Osteocyte (in vitro differentiated cells): ENCODE measurements around the gene EIF5A. TPM values are rescaled to one million over a fixed set of nuclear protein-coding genes. Genes with fewer than 3 reads are reported as not detected.
"Not testable (repeated sequence)": the region's sequence is repeated elsewhere in the genome, so short reads cannot be mapped to it uniquely, and the experiment has no call there.

Source experiments
- DNase-seq: peaks from one replicate; pipeline ENCODE4 v3.0.0; 2021; ENCODE audit warnings: mixed read lengths; ENCODE audit not compliant: unreplicated experiment; ENCODE audit errors: extremely low spot score
- H3K27ac Mint-ChIP-seq: one replicate; pipeline ENCODE4 v1.8.0; 2021; ENCODE audit warnings: mild to moderate bottlenecking, mixed read lengths; ENCODE audit not compliant: unreplicated experiment
- H3K27me3 Mint-ChIP-seq: one replicate; pipeline ENCODE4 v1.8.0; 2021; ENCODE audit warnings: mixed read lengths; ENCODE audit not compliant: unreplicated experiment
- H3K36me3 Mint-ChIP-seq: one replicate; pipeline ENCODE4 v1.8.0; 2021; ENCODE audit warnings: mixed read lengths; ENCODE audit not compliant: unreplicated experiment
- H3K4me1 Mint-ChIP-seq: one replicate; pipeline ENCODE4 v1.8.0; 2021; ENCODE audit warnings: mixed read lengths; ENCODE audit not compliant: unreplicated experiment
- H3K4me3 Mint-ChIP-seq: one replicate; pipeline ENCODE4 v1.8.0; 2021; ENCODE audit warnings: mild to moderate bottlenecking, moderate library complexity, mixed read lengths; ENCODE audit not compliant: unreplicated experiment
- H3K9me3 Mint-ChIP-seq: one replicate; pipeline ENCODE4 v1.8.0; 2021; ENCODE audit warnings: mixed read lengths; ENCODE audit not compliant: unreplicated experiment
- CTCF ChIP-seq: fragments of 200-600 bp; sonication (generic); IDR thresholded peaks from 2 replicates; pipeline ENCODE4 v1.5.0; 2021; ENCODE audit warnings: antibody characterized with exemption, mild to moderate bottlenecking, moderate library complexity
- total RNA-seq: library from RNA; stranded (reverse); gene quantifications from 2 replicates; pipeline ENCODE4 v1.2.1, GENCODE V29; 2021

Gene EIF5A
- total RNA-seq, 1 donor from 2014 or later, result 352 TPM

DNA sequence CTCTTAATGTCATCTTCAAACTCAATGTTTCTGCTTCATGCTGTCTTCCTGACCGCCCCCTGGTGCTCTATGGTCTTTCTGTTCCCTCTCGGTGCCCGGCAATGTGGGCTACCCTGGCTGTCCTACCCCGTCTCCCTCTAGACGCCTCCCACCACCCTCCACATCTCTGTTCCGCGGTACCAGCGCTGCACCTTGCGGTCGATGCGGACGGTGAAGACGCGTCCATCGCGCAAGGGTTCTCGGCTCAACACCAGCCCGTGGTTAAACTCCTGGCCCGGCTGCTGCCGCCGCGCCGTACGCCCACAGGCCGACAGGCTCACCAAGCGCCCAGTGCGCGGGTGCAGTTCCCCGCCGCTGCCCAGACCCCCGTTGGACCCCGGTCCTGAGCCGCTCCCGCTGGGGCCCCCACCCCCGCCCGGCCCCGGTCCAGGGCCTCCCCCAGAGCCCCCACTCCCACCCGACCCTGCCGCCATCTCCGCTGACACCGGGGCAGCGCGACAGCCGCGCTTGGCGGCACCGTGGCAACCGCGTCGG lies 21.5 kb downstream of the EIF5A start, which contains the start of gene NEURL4:
TSS of gene NEURL4 (minus strand) at position 496 of the 534 bp plus-strand sequence. CDS start at position 473, 23 bp downstream.
- DNase-seq, result no peak
- Mint-ChIP-seq H3K36me3 (peaks cover 1% of the 10 kb centered on the region), H3K4me1 (peaks cover 15% of the 10 kb centered on the region), H3K27ac (peak within 1 kb of the TSS; percentile 91), H3K9me3 (no peaks in the 10 kb centered on the region), H3K4me3 (peak within 1 kb of the TSS; percentile 92), H3K27me3 (no peaks in the 10 kb centered on the region)
- TF ChIP-seq CTCF, result no peak

- Mint-ChIP-seq H3K27me3 (no peaks in the 10 kb centered on the region), H3K9me3 (no peaks in the 10 kb centered on the region), H3K36me3 (peaks cover 1% of the 10 kb centered on the region), H3K4me3 (peak overlapping the region; percentile 86), H3K27ac (peak overlapping the region; percentile 91), H3K4me1 (peaks cover 15% of the 10 kb centered on the region)
- DNase-seq, result peak; percentile 99
- TF ChIP-seq CTCF, result peak; percentile 31
Measured at GRCh38 chr17:7329374-7329996, 22.1 kb downstream of the EIF5A start.

GRCh38 chr17:7329997-7330637 lies 22.7 kb downstream of the EIF5A start:
- no peaks in the 10 kb centered on the region for H3K36me3 Mint-ChIP-seq
- DNase-seq, result no peak
- peaks cover 15% of the 10 kb centered on the region for H3K4me1 Mint-ChIP-seq
- H3K27me3 Mint-ChIP-seq, result no peaks in the 10 kb centered on the region
- peak overlapping the region; percentile 86 for H3K4me3 Mint-ChIP-seq
- H3K9me3 Mint-ChIP-seq, result no peaks in the 10 kb centered on the region
- H3K27ac Mint-ChIP-seq, result peak overlapping the region; percentile 91
- TF ChIP-seq CTCF, result no peak

GRCh38 chr17:7330638-7331015 lies 23.2 kb downstream of the EIF5A start:
- peaks cover 15% of the 10 kb centered on the region for H3K4me1 Mint-ChIP-seq
- H3K36me3 Mint-ChIP-seq, result no peaks in the 10 kb centered on the region
- no peaks in the 10 kb centered on the region for H3K27me3 Mint-ChIP-seq
- no peak overlapping the region for H3K27ac Mint-ChIP-seq
- peak overlapping the region; percentile 86 for H3K4me3 Mint-ChIP-seq
- H3K9me3 Mint-ChIP-seq, result no peaks in the 10 kb centered on the region
- TF ChIP-seq CTCF, result no peak
- DNase-seq, result no peak

DNA sequence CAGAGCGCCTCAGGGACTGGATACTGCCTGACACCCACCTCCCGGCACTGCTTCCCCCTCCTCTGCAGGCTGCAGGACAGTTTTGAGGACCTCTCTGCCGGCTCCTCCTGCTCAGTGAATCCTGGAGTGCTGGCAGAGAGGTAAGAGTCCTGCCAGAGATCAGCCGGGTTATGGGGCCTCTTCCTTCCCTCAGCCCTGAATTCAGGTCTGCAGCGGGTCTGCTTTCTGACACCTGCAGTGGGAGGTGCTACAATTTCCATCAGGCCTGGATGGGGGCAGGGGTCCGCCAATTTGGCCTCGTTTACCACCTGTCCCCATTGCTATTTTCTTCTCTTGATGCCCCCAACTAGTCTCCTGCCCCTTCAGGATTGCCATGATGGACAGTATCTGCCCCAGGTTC lies 24.7 kb downstream of the EIF5A start:
- H3K36me3 Mint-ChIP-seq, result no peaks in the 10 kb centered on the region

GRCh38 chr17:7332600-7333069 lies 25.2 kb downstream of the EIF5A start:
- peaks cover 14% of the 10 kb centered on the region for H3K4me1 Mint-ChIP-seq
- not testable (repeated sequence) for H3K27me3 Mint-ChIP-seq, H3K9me3 Mint-ChIP-seq, H3K27ac Mint-ChIP-seq, H3K36me3 Mint-ChIP-seq, DNase-seq, H3K4me3 Mint-ChIP-seq

More for the DNA sequence above, 24.7 kb downstream of the EIF5A start:
- H3K27me3 Mint-ChIP-seq, result no peaks in the 10 kb centered on the region
- H3K4me1 Mint-ChIP-seq, result peaks cover 15% of the 10 kb centered on the region
- peak overlapping the region; percentile 12 for H3K4me3 Mint-ChIP-seq
- no peak for TF ChIP-seq CTCF
- H3K27ac Mint-ChIP-seq, result no peak overlapping the region
- H3K9me3 Mint-ChIP-seq, result no peaks in the 10 kb centered on the region
- no peak for DNase-seq
